GM19328 (cell line): Measurements from ENCODE around the gene PDE4B.

Experiments
- ATAC-seq: cut with Tn5 transposase; IDR thresholded peaks from one replicate; pipeline ENCODE4 v1.9.1; 2021; ENCODE audit warnings: mild to moderate bottlenecking, moderate library complexity; ENCODE audit not compliant: unreplicated experiment

PDE4B gene

GRCh38 chr1:66220477-66220876 is 427.8 kb downstream of the PDE4B start:
- no peak for ATAC-seq

GRCh38 chr1:66223681-66224080 is 431.0 kb downstream of the PDE4B start:
- ATAC-seq: no peak

- ATAC-seq: no peak
Measured at GRCh38 chr1:66226985-66227384, 434.3 kb downstream of the PDE4B start.

- no peak for ATAC-seq
Measured at GRCh38 chr1:66227966-66228365, 435.3 kb downstream of the PDE4B start.

- no peak for ATAC-seq
Measured at GRCh38 chr1:66231217-66231616, 438.5 kb downstream of the PDE4B start.

DNA sequence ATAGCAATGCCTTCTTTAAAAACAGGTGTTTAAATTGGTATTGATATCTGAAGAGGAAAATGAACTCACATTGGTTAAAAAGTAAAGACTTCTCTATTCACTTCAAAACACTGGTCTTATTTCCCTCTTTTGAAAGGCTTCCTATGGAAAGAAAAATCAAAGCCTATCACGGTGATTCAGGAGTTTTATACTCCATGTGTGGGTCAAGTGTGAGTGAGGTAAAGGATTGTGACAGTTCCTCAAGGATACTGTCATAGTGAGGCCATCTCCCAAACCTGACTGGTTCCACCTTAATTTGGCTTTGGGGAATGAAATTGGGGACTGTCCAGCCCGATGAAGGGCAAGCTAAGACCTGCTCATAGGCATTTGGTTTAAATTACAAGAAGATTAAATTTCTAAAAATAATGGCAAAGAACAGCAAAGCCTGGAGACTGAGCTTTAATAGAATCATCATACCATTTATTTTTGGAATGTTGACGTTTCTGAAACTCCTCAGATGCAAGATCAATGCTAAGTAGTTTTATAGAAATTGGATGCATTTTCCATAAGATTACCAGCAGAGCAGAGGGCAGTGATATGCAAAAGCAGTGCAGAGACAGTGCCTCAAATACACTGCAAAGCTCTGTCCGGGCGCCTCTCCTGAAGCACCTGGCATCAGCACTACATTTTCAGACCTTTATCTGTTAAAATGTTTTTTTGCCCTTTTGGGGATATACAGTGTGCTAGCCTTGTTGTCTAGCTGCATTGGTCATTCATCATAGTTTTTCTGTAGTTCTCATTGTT is 439.2 kb downstream of the PDE4B start:
- ATAC-seq: no peak

GRCh38 chr1:66237042-66237441 is 444.3 kb downstream of the PDE4B start:
- no peak for ATAC-seq

- ATAC-seq: no peak
Measured at GRCh38 chr1:66237722-66238479, 445.2 kb downstream of the PDE4B start.

DNA sequence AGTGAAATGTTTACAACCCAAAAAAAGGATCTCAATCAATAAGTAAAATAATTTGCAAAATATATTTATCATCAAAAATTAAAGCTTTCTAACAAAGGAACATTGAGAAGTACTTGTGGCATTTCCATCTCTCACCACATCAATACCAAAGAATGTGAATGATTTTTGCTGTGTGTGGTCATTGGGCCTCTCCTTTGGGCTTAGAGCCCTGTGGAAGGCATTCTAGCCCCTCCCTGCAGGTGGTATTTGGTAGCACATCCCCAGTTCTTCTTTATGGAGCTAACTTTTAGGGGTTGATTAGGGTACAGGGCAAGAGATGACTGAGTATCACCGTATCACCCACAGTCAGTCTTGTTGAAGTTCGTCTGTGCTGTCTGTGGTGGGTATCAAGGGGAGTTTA is 447.1 kb downstream of the PDE4B start:
- no peak for ATAC-seq

- no peak for ATAC-seq
Measured at GRCh38 chr1:66240491-66241484, 448.1 kb downstream of the PDE4B start.

DNA sequence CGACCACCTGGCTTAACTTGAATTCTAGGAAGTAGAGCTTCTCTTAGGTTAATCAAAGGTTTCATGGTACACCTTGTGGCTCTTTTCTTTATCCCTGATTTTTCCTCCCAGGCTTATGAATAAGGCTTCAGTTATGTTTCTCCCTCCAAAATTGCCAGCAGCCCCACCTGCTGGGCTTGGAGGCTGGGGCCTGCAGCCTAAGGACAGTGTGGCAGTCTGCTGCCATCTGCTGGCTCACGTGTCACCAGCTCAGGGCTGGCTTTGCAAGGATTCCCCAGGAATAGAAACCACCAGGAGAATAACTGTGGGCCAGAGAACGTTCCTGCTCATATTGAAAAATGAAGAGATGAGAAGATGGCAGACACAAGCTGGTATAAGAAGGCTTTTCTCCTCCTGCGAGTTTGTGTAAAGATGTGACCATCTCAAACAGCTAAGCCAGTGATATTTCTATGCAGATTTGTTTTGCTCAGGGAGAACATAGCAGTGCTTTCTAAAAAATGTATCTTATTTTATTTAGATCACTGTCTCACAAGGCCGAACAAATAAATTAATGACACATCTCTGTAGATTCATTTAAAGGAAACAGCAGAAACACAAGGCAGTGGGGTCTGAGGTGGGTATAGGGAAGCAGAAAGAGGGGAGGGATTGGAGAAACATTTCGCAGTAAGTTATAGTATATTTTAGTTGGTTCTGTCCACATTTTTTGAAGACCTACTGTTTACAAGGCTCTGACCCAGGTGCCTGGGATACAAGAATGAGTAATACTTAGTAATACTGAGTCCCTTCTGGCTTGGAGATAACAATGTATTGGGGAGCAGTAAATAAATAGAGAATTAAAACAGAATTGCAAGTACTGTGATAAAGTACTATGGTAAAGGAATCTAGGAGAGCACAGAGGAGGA is 450.2 kb downstream of the PDE4B start:
- peak; percentile 65 for ATAC-seq

- no peak for ATAC-seq
Measured at GRCh38 chr1:66243548-66244130, 450.9 kb downstream of the PDE4B start.

DNA sequence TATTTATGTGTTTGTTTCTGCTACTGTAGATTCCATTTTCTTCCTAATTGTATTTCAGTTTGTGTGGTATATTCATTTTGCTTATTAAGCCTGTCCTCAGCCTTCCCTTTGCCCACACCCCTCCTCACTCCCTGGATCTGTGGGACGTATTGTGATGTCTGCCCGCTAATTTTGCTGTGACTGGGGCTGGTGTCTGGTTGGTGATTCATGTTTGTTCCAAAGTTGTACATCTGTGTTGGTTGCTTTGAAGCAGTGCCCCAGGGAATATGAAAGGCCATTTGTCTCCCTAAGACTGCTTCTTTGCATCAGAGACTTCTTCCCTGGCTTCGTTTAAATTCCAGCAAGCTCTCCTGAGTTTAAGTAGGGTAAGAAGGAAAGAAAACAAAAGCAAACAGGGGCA is 451.7 kb downstream of the PDE4B start:
- no peak for ATAC-seq

DNA sequence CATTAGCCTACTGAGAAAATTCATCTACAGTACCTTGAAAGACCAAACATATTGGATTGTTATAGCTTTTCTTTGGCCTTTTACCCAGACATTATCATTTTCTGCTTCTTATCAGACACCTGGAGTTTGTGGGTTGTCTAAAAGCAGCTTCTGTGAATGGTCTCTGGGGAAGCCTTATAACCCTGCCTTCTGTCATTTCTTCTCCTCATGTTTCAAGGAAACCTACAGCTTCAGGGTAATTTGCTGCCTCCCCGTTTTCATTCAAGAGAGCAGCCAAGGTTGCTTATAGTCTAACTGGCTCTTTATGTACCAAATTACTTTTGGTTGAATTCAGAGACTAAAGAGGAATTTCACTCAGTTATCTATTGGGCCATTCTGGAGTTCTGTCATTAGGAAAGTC is 453.0 kb downstream of the PDE4B start:
- ATAC-seq: no peak

DNA sequence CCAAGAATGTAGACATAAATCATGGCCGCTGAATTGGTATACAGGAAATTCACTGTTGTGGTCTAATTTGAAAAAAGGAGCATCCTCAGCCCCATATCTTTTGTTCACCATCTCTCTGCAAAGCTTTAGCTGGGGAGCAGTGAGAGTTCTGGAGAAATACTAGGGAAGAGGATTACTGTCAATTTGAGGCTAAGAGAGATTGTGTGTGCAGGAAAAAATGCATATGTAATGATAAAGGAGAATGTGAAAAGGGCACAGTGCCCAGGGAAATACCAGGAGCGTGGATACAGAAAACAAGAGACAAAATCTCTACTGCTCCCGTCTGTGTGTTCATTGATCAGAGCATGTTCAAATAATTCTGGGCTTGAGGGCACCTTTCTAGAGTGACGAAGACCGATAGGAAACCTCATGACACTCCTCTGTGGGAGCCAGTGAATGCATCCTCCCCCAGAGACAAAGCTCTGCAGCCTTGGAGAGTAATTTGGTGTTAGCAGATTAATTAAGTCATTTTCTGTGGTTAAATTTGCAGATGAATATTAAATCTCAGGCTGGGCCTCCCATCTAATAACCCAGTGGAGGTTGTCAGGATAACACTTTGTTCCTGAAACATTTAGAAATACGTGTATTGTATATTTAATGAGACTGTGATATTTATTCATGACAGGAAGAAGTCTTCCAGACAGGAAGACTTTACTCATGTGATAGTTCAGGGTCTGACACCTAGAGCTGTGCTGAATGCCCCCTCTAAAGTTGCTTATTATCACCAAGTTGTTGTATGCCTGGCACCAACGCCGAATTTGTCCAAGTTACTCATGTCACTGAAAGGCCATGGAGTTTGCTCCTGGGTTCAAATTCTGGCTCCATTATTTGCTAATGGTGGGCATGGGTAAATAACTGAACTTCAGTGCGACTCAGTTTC is 453.9 kb downstream of the PDE4B start:
- no peak for ATAC-seq

DNA sequence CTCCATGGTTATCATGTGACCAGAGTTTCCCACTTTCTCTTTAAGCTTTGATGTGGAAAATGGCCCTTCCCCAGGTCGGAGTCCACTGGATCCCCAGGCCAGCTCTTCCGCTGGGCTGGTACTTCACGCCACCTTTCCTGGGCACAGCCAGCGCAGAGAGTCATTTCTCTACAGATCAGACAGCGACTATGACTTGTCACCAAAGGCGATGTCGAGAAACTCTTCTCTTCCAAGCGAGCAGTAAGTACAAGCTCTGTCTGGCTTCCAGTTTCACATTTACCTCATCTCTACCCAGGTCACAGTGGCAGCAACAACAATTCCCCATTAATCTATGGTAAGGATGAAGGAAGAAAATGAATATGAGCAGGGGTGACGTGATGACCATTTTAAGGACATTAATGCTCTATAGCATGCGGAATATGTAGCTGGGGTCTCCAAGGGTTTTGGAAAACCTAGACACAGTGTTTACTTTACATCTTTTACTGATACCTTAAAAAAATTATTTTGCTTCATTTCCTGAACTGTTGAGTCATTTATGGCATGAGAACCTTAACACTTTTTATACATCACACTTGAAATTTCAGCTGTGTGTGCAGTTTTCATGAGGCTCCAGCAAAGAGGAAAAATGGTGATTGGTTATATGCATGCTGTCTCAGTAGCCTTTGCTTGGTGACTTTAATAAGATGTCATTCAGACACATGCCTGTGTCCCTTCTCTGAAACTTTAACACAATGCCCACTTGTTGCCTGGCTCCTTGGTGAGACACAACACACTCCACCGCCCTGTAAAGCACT is 454.9 kb downstream of the PDE4B start:
- peak; percentile 57 for ATAC-seq

- no peak for ATAC-seq
Measured at GRCh38 chr1:66248257-66248656, 455.6 kb downstream of the PDE4B start.

GRCh38 chr1:66248746-66249145 is 456.1 kb downstream of the PDE4B start:
- ATAC-seq: no peak
